ENCODE measurements around the gene SAMD3. TPM values are rescaled to one million over a fixed set of nuclear protein-coding genes. Genes with fewer than 3 reads are reported as not detected.

The SAMD3 gene
- total RNA-seq, 1 donor from 2014 or later: 0.45 TPM

- peaks cover 7% of the 10 kb centered on the region for H3K36me3 ChIP-seq (ENCODE audit: insufficient read depth, low read length)
- no peaks in the 10 kb centered on the region for H3K79me2 ChIP-seq (ENCODE audit: insufficient read depth, low read length)
- no peaks in the 10 kb centered on the region for H3K27me3 Mint-ChIP-seq (ENCODE audit: low read depth, unreplicated experiment)
- no peak overlapping the region for H3K4me3 Mint-ChIP-seq (ENCODE audit: unreplicated experiment)
- H3K27me3 ChIP-seq (ENCODE audit: insufficient read depth, low read length): no peaks in the 10 kb centered on the region
- no peak overlapping the region for H3K9ac ChIP-seq (ENCODE audit: low read length)
- no peaks in the 10 kb centered on the region for H3K9me3 Mint-ChIP-seq (ENCODE audit: unreplicated experiment)
- no peak overlapping the region for H3K4me2 ChIP-seq (ENCODE audit: low read length)
- H3K27ac ChIP-seq (ENCODE audit: low read depth, low read length): no peak overlapping the region
- TF ChIP-seq CTCF (IDR thresholded peaks at IDR 0.05; ENCODE audit: insufficient read depth, low read depth, low read length): no peak
- no peak for TF ChIP-seq EZH2 (IDR thresholded peaks at IDR 0.05; ENCODE audit: insufficient read depth, low read length)
- peaks cover 10% of the 10 kb centered on the region for H3K36me3 Mint-ChIP-seq (ENCODE audit: low read depth, unreplicated experiment)
- H2AFZ ChIP-seq (ENCODE audit: low read depth, low read length): no peak overlapping the region
- H3K9me3 ChIP-seq (ENCODE audit: insufficient read depth, low read depth, low read length): no peaks in the 10 kb centered on the region
- no peak overlapping the region for H3K27ac Mint-ChIP-seq (ENCODE audit: unreplicated experiment)
- no peak for FAIRE-seq
- H3K4me1 Mint-ChIP-seq (ENCODE audit: low read depth, unreplicated experiment): peaks cover 6% of the 10 kb centered on the region
- no peak overlapping the region for H3K4me3 ChIP-seq (ENCODE audit: insufficient read depth, low read depth, low read length)
- no peaks in the 10 kb centered on the region for H4K20me1 ChIP-seq (ENCODE audit: insufficient read depth, low read length)
- no peaks in the 10 kb centered on the region for H3K4me1 ChIP-seq (ENCODE audit: insufficient read depth, low read length)
- DNase-seq (ENCODE audit: low read depth): no peak
These were observed 82.7 kb downstream of the SAMD3 start for GRCh38 chr6:130140084-130140483.

GRCh38 chr6:130138909-130139242 is 83.9 kb downstream of the SAMD3 start:
- Histone ChIP-seq H3K4me2 (ENCODE audit: low read length) (no peak overlapping the region), H3K4me1 (ENCODE audit: insufficient read depth, low read length) (no peaks in the 10 kb centered on the region), H3K79me2 (ENCODE audit: insufficient read depth, low read length) (no peaks in the 10 kb centered on the region), H2AFZ (ENCODE audit: low read depth, low read length) (no peak overlapping the region), H3K27ac (ENCODE audit: low read depth, low read length) (no peak overlapping the region), H3K36me3 (ENCODE audit: insufficient read depth, low read length) (peaks cover 3% of the 10 kb centered on the region), H3K9ac (ENCODE audit: low read length) (no peak overlapping the region), H3K27me3 (ENCODE audit: insufficient read depth, low read length) (no peaks in the 10 kb centered on the region), H4K20me1 (ENCODE audit: insufficient read depth, low read length) (no peaks in the 10 kb centered on the region), H3K4me3 (ENCODE audit: insufficient read depth, low read depth, low read length) (no peak overlapping the region), H3K9me3 (ENCODE audit: insufficient read depth, low read depth, low read length) (no peaks in the 10 kb centered on the region)
- FAIRE-seq (no peak), DNase-seq (ENCODE audit: low read depth) (no peak)
- TF ChIP-seq EZH2 (IDR thresholded peaks at IDR 0.05; ENCODE audit: insufficient read depth, low read length) (no peak), CTCF (IDR thresholded peaks at IDR 0.05; ENCODE audit: insufficient read depth, low read depth, low read length) (no peak)
- H3K36me3 Mint-ChIP-seq (ENCODE audit: low read depth, unreplicated experiment): peaks cover 10% of the 10 kb centered on the region
- H3K4me1 Mint-ChIP-seq (ENCODE audit: low read depth, unreplicated experiment): peaks cover 4% of the 10 kb centered on the region
- no peak overlapping the region for H3K4me3 Mint-ChIP-seq (ENCODE audit: unreplicated experiment)
- no peak overlapping the region for H3K27ac Mint-ChIP-seq (ENCODE audit: unreplicated experiment)
- H3K27me3 Mint-ChIP-seq (ENCODE audit: low read depth, unreplicated experiment): no peaks in the 10 kb centered on the region
- no peaks in the 10 kb centered on the region for H3K9me3 Mint-ChIP-seq (ENCODE audit: unreplicated experiment)

- H3K27me3 ChIP-seq (ENCODE audit: insufficient read depth, low read length): no peaks in the 10 kb centered on the region
- no peaks in the 10 kb centered on the region for H3K36me3 ChIP-seq (ENCODE audit: insufficient read depth, low read length)
- H3K4me3 ChIP-seq (ENCODE audit: insufficient read depth, low read depth, low read length): no peak overlapping the region
- H3K9ac ChIP-seq (ENCODE audit: low read length): no peak overlapping the region
- H3K4me1 Mint-ChIP-seq (ENCODE audit: low read depth, unreplicated experiment): no peaks in the 10 kb centered on the region
- no peaks in the 10 kb centered on the region for H3K79me2 ChIP-seq (ENCODE audit: insufficient read depth, low read length)
- H3K9me3 Mint-ChIP-seq (ENCODE audit: unreplicated experiment): no peaks in the 10 kb centered on the region
- no peak for TF ChIP-seq CTCF (IDR thresholded peaks at IDR 0.05; ENCODE audit: insufficient read depth, low read depth, low read length)
- TF ChIP-seq EZH2 (IDR thresholded peaks at IDR 0.05; ENCODE audit: insufficient read depth, low read length): no peak
- DNase-seq (ENCODE audit: low read depth) (no peak), FAIRE-seq (peak; percentile 20)
- H3K4me3 Mint-ChIP-seq (ENCODE audit: unreplicated experiment): no peak overlapping the region
- no peaks in the 10 kb centered on the region for H3K4me1 ChIP-seq (ENCODE audit: insufficient read depth, low read length)
- H4K20me1 ChIP-seq (ENCODE audit: insufficient read depth, low read length): no peaks in the 10 kb centered on the region
- H3K27ac ChIP-seq (ENCODE audit: low read depth, low read length): no peak overlapping the region
- no peak overlapping the region for H3K27ac Mint-ChIP-seq (ENCODE audit: unreplicated experiment)
- no peak overlapping the region for H3K4me2 ChIP-seq (ENCODE audit: low read length)
- H3K27me3 Mint-ChIP-seq (ENCODE audit: low read depth, unreplicated experiment): no peaks in the 10 kb centered on the region
- no peak overlapping the region for H2AFZ ChIP-seq (ENCODE audit: low read depth, low read length)
- H3K36me3 Mint-ChIP-seq (ENCODE audit: low read depth, unreplicated experiment): peaks cover 11% of the 10 kb centered on the region
- H3K9me3 ChIP-seq (ENCODE audit: insufficient read depth, low read depth, low read length): no peaks in the 10 kb centered on the region
These were observed 84.4 kb downstream of the SAMD3 start for GRCh38 chr6:130138116-130138908.
